GM13977 (cell line): ENCODE measurements around the gene CDYL.
"Not testable (repeated sequence)": the region's sequence is repeated elsewhere in the genome, so short reads cannot be mapped to it uniquely, and the experiment has no call there.

Experiments
- DNase-seq: peaks from one replicate; pipeline ENCODE4 v3.0.0; 2012; ENCODE audit warnings: low spot score
- in situ Hi-C: fragments of 300-500 bp; cut with MboI; formaldehyde crosslinking; loops from one replicate; pipeline ENCODE4 v1.12.0; 2022; ENCODE audit warnings: low sequenced_read_pairs, low pct_unique_long_range_greater_than_20kb, mixed read lengths, inconsistent platforms; ENCODE audit not compliant: unreplicated experiment
- TF ChIP-seq, protein P1 (sequence below): IDR thresholded peaks from 2 replicates; pipeline ENCODE4 v1.5.1; 2012; ENCODE audit warnings: mild to moderate bottlenecking, control low read depth; ENCODE audit not compliant: insufficient read depth; ENCODE audit errors: extremely low read depth, missing control alignments

The CDYL gene

DNA sequence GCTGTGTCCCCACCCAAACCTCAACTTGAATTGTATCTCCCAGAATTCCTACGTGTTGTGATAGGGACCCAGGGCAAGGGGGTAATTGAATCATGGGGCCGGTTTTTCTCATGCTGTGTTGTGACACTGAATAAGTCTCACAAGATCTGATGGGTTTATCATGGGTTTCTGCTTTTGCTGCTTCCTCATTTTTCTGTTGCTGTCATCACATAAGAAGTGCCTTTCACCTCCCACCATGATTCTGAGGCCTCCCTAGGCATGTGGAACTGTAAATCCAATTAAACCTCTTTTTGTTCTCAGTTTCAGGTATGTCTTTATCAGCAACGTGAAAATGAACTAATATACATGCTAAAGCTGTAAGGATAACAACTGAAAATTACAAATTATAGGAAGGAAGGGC, 88.3 kb downstream of the CDYL start:
- in situ Hi-C loops, result no loop called here
- no peak for DNase-seq
- TF ChIP-seq, protein P1, sequence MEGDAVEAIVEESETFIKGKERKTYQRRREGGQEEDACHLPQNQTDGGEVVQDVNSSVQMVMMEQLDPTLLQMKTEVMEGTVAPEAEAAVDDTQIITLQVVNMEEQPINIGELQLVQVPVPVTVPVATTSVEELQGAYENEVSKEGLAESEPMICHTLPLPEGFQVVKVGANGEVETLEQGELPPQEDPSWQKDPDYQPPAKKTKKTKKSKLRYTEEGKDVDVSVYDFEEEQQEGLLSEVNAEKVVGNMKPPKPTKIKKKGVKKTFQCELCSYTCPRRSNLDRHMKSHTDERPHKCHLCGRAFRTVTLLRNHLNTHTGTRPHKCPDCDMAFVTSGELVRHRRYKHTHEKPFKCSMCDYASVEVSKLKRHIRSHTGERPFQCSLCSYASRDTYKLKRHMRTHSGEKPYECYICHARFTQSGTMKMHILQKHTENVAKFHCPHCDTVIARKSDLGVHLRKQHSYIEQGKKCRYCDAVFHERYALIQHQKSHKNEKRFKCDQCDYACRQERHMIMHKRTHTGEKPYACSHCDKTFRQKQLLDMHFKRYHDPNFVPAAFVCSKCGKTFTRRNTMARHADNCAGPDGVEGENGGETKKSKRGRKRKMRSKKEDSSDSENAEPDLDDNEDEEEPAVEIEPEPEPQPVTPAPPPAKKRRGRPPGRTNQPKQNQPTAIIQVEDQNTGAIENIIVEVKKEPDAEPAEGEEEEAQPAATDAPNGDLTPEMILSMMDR, result no peak

DNA sequence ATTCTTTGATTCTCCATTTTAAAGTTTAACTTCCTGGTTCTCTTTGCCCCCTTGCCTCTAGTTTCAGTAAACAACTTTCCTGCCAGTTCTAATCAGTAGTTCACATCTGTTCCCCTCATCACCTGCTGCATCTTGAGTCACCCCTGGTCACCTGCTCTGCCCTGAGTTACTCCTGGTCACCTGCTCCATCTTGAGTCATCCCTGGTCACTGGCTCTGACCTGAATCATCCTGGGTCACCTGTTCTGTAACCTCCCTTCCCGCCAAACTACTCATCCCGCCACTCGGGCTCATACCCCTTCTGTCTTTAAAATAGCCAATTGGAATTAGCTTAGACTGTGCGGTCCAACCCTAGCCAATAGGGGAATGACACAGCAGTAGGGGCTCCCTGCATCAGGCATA, 88.8 kb downstream of the CDYL start:
- in situ Hi-C loops, DNase-seq: not testable (repeated sequence)

DNA sequence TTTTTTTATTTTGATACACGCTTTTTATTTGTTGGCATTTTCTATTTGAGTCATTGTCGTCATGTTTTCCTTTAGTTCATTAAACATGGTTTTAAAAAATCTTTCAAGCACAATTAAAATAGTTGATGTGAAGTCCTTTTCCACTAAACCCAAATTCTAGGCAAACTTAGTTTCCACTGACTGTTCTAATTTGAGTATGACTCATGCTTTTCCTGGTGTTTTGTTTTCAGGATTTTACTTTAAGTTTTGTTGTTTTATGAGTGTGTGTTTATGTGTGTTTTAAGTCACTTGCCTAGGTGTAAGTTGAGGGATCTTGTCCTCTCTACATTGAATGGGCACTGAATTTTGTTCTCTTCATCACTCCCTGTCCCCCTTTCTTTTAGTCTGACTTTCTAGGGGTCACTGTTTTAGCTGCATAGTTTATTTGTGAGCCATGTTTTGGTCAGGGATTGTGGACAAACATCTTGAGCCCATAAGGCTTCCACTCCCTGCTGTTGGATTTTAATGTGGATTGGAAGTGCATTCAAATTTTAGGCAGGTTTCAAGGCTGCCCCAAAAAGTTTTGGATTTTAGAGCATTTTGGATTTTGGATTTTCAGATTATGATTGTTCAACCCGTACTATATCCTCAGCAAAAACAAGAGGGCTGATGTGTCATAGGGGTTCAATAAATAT, 94.8 kb downstream of the CDYL start:
- no peak for DNase-seq
- in situ Hi-C loops, result no loop called here
- TF ChIP-seq, protein P1, result no peak

DNA sequence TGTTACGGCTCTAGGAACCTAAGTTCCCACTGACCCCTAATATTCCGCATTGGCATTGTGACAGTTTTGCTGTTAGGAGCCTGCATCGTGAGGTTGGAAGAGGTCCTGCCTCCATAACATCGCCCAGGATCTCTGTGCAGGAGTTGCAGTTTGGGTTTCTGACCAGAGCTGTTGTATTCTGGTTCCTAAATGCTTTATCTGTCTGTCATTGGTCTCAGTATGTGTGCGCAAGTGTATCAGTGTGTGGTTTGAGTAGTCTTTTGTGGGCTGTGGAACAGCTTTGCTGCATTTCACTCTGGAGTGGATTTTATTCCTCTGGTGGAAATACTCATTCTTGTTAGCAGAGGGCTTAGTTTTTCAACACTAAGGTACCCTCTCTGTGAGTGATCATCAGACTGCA, 95.6 kb downstream of the CDYL start:
- DNase-seq, result no peak
- in situ Hi-C loops, result no loop called here
- TF ChIP-seq, protein P1, result no peak

DNA sequence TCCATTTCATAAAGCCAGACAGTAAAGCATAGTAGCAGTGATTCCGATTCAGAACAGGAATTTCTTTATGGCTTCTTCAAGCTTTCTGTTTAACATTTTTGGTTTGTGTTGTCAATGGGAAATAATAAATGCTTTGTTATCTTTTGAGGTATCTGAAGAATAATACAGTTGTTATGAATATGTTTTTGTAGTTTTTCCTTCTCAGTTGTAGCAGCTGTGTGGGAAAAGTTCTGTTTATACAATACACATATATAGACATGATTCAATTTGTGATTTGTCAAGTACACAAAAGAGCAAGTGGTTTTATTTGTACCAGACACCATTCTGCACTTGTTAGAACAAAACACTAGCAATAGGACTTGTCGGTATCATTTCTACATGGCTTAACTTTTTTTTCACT, 96.6 kb downstream of the CDYL start:
- no peak for DNase-seq
- in situ Hi-C loops, result no loop called here
- TF ChIP-seq, protein P1, result no peak

DNA sequence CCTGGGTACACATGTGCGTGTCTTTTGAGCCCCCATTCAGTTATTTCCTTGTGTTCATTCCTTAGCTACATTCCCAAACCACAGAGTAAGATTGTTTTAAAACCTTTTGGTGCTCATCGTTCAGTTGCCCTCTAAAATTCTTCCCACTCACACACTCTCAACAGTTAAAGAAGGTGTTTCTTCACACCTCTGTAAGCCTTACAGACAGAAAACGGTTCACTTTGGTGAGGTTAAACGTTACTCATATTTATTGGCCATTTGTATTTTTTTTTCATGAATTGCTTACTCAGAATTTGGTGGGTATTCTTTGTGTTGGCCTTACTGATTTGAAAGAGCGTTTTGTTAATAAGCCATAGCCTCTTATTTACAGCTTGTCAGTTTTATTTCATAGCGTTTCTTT, 97.7 kb downstream of the CDYL start:
- in situ Hi-C loops, result no loop called here

DNA sequence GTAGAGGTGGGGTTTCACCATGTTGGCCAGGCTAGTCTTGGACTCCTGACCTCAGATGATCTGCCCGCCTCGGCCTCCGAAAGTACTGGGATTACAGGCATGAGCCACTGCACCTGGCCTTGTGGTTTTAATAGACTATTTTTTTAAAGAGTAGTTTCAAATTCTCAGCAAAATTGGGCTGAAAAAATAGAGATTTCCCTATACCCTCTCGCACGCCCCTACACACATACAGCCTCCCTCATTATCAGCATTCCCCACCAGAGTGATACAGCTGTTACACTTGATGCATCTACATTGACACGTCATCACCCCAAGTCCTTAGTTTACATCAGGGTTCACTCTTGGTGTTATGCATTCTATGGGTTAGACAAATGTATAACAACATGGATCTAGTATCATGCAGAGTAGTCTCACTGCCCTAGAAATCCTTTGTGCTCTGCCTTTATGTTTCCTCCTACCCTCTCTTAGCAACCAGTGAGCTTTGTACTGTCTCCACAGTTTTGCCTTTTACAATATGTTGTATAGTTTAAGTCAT, 103.6 kb downstream of the CDYL start:
- peak; percentile 32 for DNase-seq
- in situ Hi-C loops, result no loop called here
- TF ChIP-seq, protein P1, result no peak

More for the DNA sequence above, 97.7 kb downstream of the CDYL start:
- no peak for DNase-seq
- TF ChIP-seq, protein P1, result no peak
